ENCODE results near the gene TMEM135.

DNA sequence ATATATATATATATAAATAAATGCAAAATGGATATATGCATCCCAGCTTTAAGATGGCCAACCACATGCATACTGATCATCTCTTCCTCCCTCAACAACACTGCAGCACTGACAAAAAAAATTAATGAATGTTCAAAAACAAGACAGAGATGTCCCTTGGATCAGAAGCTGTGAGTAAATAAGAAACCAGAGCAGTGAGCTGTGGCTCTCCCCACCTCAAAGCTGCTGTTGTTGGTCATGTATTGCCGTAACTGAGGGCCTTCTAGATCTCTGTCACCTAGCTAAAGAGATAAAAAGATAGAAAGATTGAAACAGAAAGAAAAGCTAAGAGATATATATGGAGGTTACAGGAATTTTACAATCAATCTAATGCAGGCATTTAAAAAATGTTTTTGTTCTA lies 15.5 kb upstream of the TMEM135 start:
- TF ChIP-seq, protein P1, sequence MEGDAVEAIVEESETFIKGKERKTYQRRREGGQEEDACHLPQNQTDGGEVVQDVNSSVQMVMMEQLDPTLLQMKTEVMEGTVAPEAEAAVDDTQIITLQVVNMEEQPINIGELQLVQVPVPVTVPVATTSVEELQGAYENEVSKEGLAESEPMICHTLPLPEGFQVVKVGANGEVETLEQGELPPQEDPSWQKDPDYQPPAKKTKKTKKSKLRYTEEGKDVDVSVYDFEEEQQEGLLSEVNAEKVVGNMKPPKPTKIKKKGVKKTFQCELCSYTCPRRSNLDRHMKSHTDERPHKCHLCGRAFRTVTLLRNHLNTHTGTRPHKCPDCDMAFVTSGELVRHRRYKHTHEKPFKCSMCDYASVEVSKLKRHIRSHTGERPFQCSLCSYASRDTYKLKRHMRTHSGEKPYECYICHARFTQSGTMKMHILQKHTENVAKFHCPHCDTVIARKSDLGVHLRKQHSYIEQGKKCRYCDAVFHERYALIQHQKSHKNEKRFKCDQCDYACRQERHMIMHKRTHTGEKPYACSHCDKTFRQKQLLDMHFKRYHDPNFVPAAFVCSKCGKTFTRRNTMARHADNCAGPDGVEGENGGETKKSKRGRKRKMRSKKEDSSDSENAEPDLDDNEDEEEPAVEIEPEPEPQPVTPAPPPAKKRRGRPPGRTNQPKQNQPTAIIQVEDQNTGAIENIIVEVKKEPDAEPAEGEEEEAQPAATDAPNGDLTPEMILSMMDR (IDR thresholded peaks at IDR 0.05), result no peak
- no peak for TF ChIP-seq POLR2A (IDR thresholded peaks at IDR 0.05)
